Fibroblast of pulmonary artery (primary cell): ENCODE measurements around the gene TMEM174.
A peak's percentile ranks its signal among the peaks of the same experiment; 100 is the strongest.

Experiments used
- DNase-seq: peaks from one replicate; pipeline ENCODE4 v3.0.0-alpha.2; 2010; ENCODE audit warnings: low read depth
- H3K4me3 ChIP-seq: replicated peaks from 2 replicates; pipeline ENCODE4 v1.5.1; 2011; ENCODE audit warnings: low read depth, mild to moderate bottlenecking, control low read depth, low read length, moderate library complexity
- CTCF ChIP-seq: IDR thresholded peaks from 2 replicates; pipeline ENCODE4 v1.5.1; 2011; ENCODE audit warnings: mild to moderate bottlenecking, control low read depth, low read length, inconsistent platforms; ENCODE audit errors: missing control alignments

Gene TMEM174

DNA sequence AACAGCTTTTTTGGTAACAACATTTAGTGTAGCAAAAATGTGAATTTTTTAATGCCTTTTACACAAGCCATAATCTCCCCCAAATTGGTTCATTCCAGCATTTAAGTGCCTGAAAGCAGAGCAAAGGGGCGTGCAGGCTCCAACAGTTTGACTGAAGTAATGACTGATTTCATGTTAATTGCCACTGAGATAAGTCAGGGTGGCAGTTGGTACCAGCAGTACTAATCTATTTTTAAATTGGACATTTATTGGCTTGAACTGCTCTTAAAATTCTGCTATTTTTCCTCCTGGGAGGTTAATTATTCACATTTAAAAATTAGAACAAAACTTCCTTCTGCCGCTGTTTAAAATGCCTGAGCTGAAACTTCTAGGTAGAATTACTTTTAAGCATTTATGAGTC is 40.2 kb upstream of the TMEM174 start:
- H3K4me3 ChIP-seq: no peak overlapping the region
- DNase-seq: no peak
- TF ChIP-seq CTCF: no peak

DNA sequence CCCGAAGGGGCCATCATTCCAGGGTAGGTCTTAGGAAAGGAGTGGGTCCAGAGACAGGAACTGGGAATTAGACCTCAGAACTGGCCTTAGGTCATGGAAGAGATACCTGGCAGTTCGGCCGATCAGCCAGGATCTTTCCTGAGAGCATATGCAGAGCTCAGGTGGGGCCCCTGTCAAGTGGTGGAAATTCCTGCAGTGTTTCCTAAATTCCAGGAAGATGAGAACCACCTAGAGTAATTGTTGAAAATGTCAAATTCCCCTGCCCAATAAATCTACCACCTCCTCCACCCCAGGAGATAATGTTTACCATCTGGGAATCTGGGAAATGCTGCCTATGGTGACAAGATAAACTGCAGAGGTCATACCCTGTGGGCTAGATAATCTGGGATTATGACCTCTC is 38.0 kb upstream of the TMEM174 start:
- no peak overlapping the region for H3K4me3 ChIP-seq
- no peak for DNase-seq
- no peak for TF ChIP-seq CTCF

GRCh38 chr5:73135429-73136054 is 37.5 kb upstream of the TMEM174 start:
- TF ChIP-seq CTCF: peak; percentile 31
- no peak for DNase-seq
- H3K4me3 ChIP-seq: no peak overlapping the region

GRCh38 chr5:73136055-73136562 is 36.9 kb upstream of the TMEM174 start:
- peak; percentile 31 for DNase-seq
- TF ChIP-seq CTCF: no peak
- no peak overlapping the region for H3K4me3 ChIP-seq

DNA sequence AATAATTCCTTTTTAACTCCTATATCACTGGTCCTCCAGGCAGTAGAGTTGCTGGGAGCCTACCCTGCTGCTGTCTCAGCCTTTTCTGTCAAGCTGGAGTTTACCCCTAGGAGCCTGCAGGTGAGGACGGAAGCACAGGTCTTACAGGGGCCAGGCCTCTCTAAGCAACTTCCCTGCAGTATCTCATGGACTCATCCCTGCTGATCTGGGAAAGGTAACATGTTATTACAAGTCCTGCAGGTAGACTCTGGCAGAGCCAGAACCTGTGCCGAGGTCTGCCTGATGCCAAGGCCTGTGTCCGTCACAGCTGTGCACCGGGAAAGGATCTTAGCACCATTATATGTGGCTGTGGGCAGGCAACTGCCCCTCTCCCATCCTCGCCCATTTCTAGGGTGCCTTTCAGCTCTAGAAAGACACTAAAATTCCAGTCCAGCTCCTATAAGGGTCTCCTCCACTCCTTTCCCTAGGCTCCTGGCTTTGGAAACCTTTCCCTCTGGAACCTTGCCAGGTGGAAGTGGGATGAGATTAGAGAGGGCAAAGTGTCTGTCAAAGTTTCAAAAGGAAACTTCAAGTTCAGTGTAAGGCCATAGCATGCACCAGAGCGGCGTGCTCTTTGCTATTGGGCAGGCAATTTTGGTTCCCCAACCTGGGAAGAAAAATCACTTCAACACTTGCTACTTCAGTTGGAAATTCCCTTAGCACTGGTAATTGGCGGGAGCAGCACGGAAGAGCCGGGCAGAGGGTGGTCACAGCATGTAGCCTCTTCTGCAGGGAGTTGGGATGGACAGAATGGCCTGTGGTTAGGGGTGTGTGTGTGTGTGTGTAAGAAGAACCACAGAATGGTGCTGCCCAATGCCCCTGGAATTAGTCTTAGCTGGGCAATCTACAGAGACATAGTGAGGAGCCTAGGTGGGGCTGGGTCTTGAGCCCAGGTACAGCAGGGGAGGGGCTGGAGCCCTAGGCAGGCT is 35.1 kb upstream of the TMEM174 start:
- H3K4me3 ChIP-seq: no peak overlapping the region
- no peak for TF ChIP-seq CTCF
- DNase-seq: no peak

GRCh38 chr5:73139485-73139884 is 33.5 kb upstream of the TMEM174 start:
- no peak for TF ChIP-seq CTCF
- H3K4me3 ChIP-seq: no peak overlapping the region
- DNase-seq: no peak
